Sigmoid colon (tissue), 7 donors: ENCODE data around the gene MLPH. TPM values are rescaled to one million over a fixed set of nuclear protein-coding genes. Genes with fewer than 3 reads are reported as not detected.

Experiments
- DNase-seq: peaks from one replicate; pipeline ENCODE4 v3.0.0-alpha.2; 2019
- H3K27ac ChIP-seq, 4 donors: fragments of 200-600 bp; sonication (generic); one replicate each; pipeline ENCODE4 v1.5.1; 2016 to 2019; ENCODE audit warnings: mild to moderate bottlenecking in 1 of 4
- H3K27me3 ChIP-seq, 3 donors: fragments of 200-600 bp; sonication (generic); one replicate each; pipeline ENCODE4 v1.5.1; 2019; ENCODE audit warnings: mild to moderate bottlenecking in 1 of 3
- H3K36me3 ChIP-seq, 4 donors: fragments of 200-600 bp; sonication (generic); one replicate each; pipeline ENCODE4 v1.5.1; 2016 to 2019
- H3K4me1 ChIP-seq, 4 donors: fragments of 200-600 bp; sonication (generic); one replicate each; pipeline ENCODE4 v1.5.1; 2017 to 2019
- H3K4me3 ChIP-seq, 4 donors: fragments of 200-600 bp; sonication (generic); one replicate each; pipeline ENCODE4 v1.5.1; 2017 to 2019; ENCODE audit warnings: mild to moderate bottlenecking in 2 of 4, moderate library complexity in 1 of 4
- H3K9me3 ChIP-seq, 4 donors: fragments of 200-600 bp in 3 of 4; sonication (generic) in 3 of 4; one replicate each; pipeline versions ENCODE4 v1.5.1 to v1.6.1; 2013 to 2019
- CTCF ChIP-seq, 4 experiments: fragments of 450-650 bp in 3 of 4; fragments of 200-600 bp in 1 of 4; IDR thresholded peaks; one replicate each; pipeline ENCODE4 v1.5.1; 2016 to 2019; ENCODE audit warnings: antibody characterized with exemption in 4 of 4, mild to moderate bottlenecking in 3 of 4, moderate library complexity in 2 of 4
- EP300 ChIP-seq, 4 donors: sonication (generic); formaldehyde crosslinking; IDR thresholded peaks; one replicate each; pipeline ENCODE4 v1.6.1; 2017; ENCODE audit warnings: antibody characterized with exemption in 4 of 4
- POLR2A ChIP-seq, 2 donors: fragments of 450-650 bp; IDR thresholded peaks; one replicate each; pipeline ENCODE4 v1.6.1; 2016; ENCODE audit warnings: antibody characterized with exemption in 2 of 2, mild to moderate bottlenecking in 2 of 2, moderate library complexity in 2 of 2
- POLR2AphosphoS5 ChIP-seq, 4 donors: sonication (generic); formaldehyde crosslinking; IDR thresholded peaks; one replicate each; pipeline ENCODE4 v1.6.1; 2017; ENCODE audit warnings: antibody characterized with exemption in 4 of 4
- WGBS, 2 donors: extraction: QIAGEN DNeasy Blood & Tissue Kit; methylation state at CpG; one replicate each; pipeline ENCODE4 v1.1.7; 2013; 5-methylcytosine and 5-hydroxymethylcytosine counted together
- intact Hi-C: fragments of 100-400 bp; cut with DNase I; formaldehyde crosslinking; loops from one replicate; pipeline ENCODE4 v1.15.1; 2023
- polyA plus RNA-seq, 3 donors: library from polyadenylated mRNA; stranded (reverse); fragments of 200-250 nt; gene quantifications; one replicate each; pipeline ENCODE4 v1.2.3, GENCODE V29; 2013
- total RNA-seq, 4 donors: library from RNA; depleted of rRNA; stranded (reverse); fragments of >200 nt; gene quantifications; one replicate each; pipeline ENCODE4 v1.1.0, GENCODE V29; 2016
- donor health status: healthy with polysubstance abuse.
- donor health status: Bipolar disorder and iron deficiency.
- donor health status: healthy.

MLPH gene
- total and polyA plus RNA-seq, 7 donors, result 1.8 to 79.3 (median 21.9) TPM

- intact Hi-C loops, result no loop called here
- no peaks in the 10 kb centered on the region for H3K4me1 ChIP-seq
- no peaks in the 10 kb centered on the region for H3K36me3 ChIP-seq
- H3K27ac ChIP-seq, result no peak overlapping the region
- TF ChIP-seq POLR2AphosphoS5 (IDR thresholded peaks at IDR 0.05) (no peak), POLR2A (IDR thresholded peaks at IDR 0.05) (no peak), CTCF (IDR thresholded peaks at IDR 0.05) (no peak), EP300 (IDR thresholded peaks at IDR 0.05) (no peak)
- no peaks in the 10 kb centered on the region for H3K9me3 ChIP-seq
- WGBS, 2 donors, result 68 to 78% methylated on average over 13 of the region's 13 CpGs
- H3K27me3 ChIP-seq, result peaks cover 0 to 4% (median 3%) of the 10 kb centered on the region in 3 donors
- no peak for DNase-seq
- H3K4me3 ChIP-seq, result no peak overlapping the region
Measured at GRCh38 chr2:237500681-237501424, 13.8 kb downstream of the MLPH start.

GRCh38 chr2:237501892-237502513 is 15.0 kb downstream of the MLPH start:
- no peaks in the 10 kb centered on the region for H3K27me3 ChIP-seq
- no peaks in the 10 kb centered on the region for H3K9me3 ChIP-seq
- 78 to 85% methylated on average over 2 of the region's 2 CpGs for WGBS, 2 donors
- TF ChIP-seq CTCF (IDR thresholded peaks at IDR 0.05) (no peak), POLR2A (IDR thresholded peaks at IDR 0.05) (no peak), EP300 (IDR thresholded peaks at IDR 0.05) (no peak), POLR2AphosphoS5 (IDR thresholded peaks at IDR 0.05) (no peak)
- no peak overlapping the region for H3K4me3 ChIP-seq
- no peaks in the 10 kb centered on the region for H3K4me1 ChIP-seq
- intact Hi-C loops, result no loop called here
- H3K27ac ChIP-seq, result no peak overlapping the region
- DNase-seq, result no peak
- no peaks in the 10 kb centered on the region for H3K36me3 ChIP-seq

DNA sequence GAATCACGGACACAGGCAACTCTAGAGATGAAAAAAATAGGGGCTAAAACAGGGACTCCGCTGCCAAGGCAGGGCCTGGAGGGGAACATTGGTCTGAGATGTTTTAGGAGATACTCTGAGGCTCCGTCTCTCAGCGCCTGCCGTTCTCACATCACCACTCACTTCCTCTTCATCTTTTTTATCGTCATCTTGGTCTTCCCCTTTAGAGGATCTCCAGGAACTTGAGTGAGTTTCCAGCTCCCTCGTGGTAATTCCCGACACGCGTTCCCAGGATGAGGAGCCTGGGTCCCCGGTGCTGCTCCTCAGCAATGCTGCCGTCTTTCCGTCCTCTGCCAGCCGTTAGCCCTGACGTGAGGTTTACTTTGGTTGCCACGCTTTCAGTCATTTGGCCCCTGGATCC is 16.1 kb downstream of the MLPH start:
- no peak overlapping the region for H3K27ac ChIP-seq
- TF ChIP-seq EP300 (IDR thresholded peaks at IDR 0.05) (no peak), CTCF (IDR thresholded peaks at IDR 0.05) (no peak), POLR2A (IDR thresholded peaks at IDR 0.05) (no peak), POLR2AphosphoS5 (IDR thresholded peaks at IDR 0.05) (no peak)
- no peaks in the 10 kb centered on the region for H3K27me3 ChIP-seq
- intact Hi-C loops, result no loop called here
- H3K36me3 ChIP-seq, result no peaks in the 10 kb centered on the region
- H3K9me3 ChIP-seq, result no peaks in the 10 kb centered on the region
- H3K4me1 ChIP-seq, result no peaks in the 10 kb centered on the region
- DNase-seq, result no peak
- 86 to 94% methylated on average over 16 of the region's 16 CpGs for whole genome bisulfite sequencing, 2 donors
- H3K4me3 ChIP-seq, result no peak overlapping the region

DNA sequence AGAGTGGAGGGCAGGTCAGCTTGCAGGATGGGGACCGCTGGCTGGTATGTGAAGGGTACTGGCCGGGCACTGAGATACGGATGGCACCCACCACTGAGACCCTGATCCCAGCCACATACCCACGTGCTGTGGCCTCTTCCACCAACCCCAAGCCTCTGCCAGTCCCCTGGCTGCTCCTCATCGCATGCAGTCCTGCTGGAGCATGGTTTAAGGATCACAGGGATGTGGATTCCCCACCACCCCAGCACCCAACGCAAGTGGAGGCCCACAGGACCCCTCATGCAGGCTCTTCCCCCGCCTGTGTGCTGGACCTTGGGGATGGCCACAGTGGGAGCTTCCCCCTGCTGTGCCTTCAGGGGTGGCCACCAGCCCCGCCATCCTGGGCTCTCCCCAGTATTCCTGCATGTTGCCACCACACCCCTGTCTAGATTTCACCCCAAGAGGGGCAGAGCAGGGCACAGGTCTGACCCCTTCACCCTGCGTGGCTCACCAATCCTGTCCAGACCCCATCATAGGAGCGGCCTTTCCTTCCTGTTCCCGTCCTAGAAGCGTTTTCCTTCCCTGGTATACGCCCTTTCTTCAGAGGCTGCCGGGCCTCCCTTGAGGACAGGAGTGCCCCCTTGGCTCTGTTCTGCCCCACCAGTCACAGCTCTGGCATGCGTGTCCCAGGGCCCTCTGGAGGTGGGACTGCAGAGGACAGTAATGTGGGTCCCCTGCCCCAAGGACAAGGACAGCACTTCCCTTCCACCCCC is 18.3 kb downstream of the MLPH start:
- no peak overlapping the region for H3K4me3 ChIP-seq
- no peak overlapping the region for H3K27ac ChIP-seq
- H3K9me3 ChIP-seq, result no peaks in the 10 kb centered on the region
- no peak for TF ChIP-seq CTCF (IDR thresholded peaks at IDR 0.05)
- no peak for TF ChIP-seq POLR2AphosphoS5 (IDR thresholded peaks at IDR 0.05)
- no peak for TF ChIP-seq POLR2A (IDR thresholded peaks at IDR 0.05)
- no peak for TF ChIP-seq EP300 (IDR thresholded peaks at IDR 0.05)
- no peaks in the 10 kb centered on the region for H3K36me3 ChIP-seq
- intact Hi-C loops, result no loop called here
- H3K27me3 ChIP-seq, result no peaks in the 10 kb centered on the region
- 87 to 93% methylated on average over 15 of the region's 15 CpGs for WGBS, 2 donors
- no peaks in the 10 kb centered on the region for H3K4me1 ChIP-seq
- peak; percentile 40 for DNase-seq
